ENCODE measurements around the gene HTRA2.

GRCh38 chr2:74496997-74497776 lies 32.5 kb upstream of the HTRA2 start:
- TF ChIP-seq POLR2A (IDR thresholded peaks at IDR 0.05) (no peak), CTCF (IDR thresholded peaks at IDR 0.05) (no peak)
